ENCODE measurements around the gene PRICKLE2.

GRCh38 chr3:64257100-64257755 is 32.0 kb upstream of the PRICKLE2 start:
- no peak for TF ChIP-seq EZH2 (IDR thresholded peaks at IDR 0.05; ENCODE audit: borderline replicate concordance, low read length)
- TF ChIP-seq, protein P1, sequence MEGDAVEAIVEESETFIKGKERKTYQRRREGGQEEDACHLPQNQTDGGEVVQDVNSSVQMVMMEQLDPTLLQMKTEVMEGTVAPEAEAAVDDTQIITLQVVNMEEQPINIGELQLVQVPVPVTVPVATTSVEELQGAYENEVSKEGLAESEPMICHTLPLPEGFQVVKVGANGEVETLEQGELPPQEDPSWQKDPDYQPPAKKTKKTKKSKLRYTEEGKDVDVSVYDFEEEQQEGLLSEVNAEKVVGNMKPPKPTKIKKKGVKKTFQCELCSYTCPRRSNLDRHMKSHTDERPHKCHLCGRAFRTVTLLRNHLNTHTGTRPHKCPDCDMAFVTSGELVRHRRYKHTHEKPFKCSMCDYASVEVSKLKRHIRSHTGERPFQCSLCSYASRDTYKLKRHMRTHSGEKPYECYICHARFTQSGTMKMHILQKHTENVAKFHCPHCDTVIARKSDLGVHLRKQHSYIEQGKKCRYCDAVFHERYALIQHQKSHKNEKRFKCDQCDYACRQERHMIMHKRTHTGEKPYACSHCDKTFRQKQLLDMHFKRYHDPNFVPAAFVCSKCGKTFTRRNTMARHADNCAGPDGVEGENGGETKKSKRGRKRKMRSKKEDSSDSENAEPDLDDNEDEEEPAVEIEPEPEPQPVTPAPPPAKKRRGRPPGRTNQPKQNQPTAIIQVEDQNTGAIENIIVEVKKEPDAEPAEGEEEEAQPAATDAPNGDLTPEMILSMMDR (IDR thresholded peaks at IDR 0.05; ENCODE audit: low read length): no peak
